ENCODE measurements around the gene TTC29.
"Not testable (repeated sequence)": the region's sequence is repeated elsewhere in the genome, so short reads cannot be mapped to it uniquely, and the experiment has no call there.

The TTC29 gene

DNA sequence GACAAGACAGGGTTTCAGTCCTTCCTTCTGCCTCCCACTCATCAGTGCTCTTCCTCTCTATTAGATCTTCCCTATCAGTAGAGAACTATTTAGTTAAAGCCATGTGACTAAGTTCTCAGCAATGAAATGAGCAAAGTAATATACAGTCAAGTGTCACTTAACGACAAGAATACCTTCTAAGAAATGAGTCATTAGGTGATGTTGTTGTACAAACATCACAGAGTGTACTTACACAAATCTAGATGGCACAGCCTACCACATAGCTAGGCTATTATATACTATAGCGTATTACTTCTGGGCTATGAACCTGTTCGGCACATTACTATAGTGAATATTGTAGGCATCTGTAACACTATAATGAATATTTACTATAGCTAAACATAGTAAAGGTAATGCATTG lies 235.7 kb downstream of the TTC29 start:
- no peak for DNase-seq (ENCODE audit: low spot score)

DNA sequence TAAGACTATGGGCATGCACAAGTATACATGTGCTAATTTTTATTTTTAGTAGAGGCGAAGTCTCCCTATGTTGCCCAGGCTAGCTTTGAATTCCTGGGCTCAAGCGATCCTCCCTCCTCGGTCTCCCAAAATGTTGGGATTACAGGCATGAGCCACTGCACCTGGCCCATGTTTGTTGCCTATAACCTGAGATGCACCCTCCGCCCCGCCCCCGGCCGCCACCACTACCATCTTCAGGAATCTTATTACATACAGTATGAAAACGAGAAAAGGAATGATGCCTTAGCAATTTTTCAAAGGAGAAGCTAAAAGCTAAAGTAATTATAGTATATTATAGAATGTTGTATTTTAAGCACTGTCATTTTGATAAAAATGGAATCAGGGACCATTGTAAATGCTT lies 245.8 kb downstream of the TTC29 start:
- no peak for DNase-seq (ENCODE audit: low spot score)

DNA sequence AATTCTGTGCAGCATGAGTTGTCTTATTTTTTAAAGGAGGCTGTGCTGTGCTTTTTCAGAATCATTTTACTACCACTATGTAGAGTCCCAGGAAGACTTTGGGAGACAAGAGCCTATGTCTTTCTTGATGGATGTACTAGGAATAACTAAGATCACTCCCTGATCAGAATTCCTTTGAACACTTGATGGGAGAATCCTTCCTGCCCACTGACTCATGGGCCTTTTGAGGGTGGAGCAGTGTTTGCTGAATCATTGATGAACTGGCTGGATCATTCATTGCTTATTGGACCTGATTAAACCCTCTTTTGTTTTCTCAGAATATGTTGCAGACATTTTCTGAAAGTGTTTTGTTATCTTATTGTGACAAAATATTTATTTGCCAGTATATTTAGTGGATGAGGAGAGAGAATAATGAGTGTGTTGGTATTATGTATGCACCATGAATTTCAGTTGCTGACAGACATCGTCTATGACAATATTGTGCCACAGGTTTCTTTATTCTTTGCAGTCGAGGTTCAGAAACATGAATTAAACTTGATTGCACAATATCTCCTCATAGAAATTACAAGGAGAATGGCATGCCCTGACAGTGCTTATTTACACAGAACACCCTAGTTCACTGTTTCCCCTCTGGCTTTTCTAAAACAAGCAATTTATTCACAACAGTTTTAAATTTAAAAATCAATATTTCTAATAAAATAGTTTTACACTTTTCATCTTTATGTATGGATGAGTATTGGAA lies 270.7 kb downstream of the TTC29 start:
- no peak for DNase-seq (ENCODE audit: low spot score)

DNA sequence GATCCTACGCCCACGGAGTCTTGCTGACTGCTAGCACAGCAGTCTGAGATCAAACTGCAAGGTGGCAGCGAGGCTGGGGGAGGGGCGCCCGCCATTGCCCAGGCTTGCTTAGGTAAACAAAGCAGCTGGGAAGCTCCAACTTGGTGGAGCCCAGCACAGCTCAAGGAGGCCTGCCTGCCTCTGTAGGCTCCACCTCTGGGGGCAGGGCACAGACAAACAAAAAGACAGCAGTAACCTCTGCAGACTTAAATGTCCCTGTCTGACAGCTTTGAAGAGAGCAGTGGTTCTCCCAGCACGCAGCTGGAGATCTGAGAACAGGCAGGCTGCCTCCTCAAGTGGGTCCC lies 281.7 kb downstream of the TTC29 start:
- DNase-seq (ENCODE audit: low spot score) = not testable (repeated sequence)

DNA sequence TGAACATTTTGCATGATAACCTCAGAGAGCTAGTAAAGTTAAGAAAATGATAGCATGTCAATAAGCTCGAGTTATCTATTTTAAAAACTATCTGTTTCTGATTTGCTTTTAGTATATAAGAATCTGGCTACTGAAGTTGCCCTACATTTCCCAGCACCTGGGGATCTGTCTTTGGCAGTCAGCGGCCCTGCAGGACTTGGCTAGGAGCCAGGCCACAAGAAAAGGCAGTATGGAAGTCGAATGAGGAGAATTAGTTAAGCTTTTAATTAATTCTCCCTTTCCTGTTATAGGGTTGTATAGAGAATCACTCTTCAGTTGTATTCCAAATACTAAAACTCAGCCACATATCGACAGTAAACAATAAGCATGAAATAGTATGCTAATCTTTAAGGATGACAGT lies 284.3 kb downstream of the TTC29 start:
- DNase-seq (ENCODE audit: low spot score) = no peak
